CD4-positive, alpha-beta T cell treated with Interleukin-6 for 4 hours (primary cell): ENCODE data around the gene FHIT.

Experiments used
- DNase-seq: peaks from one replicate; pipeline ENCODE4 v3.0.0-alpha.2; 2020; ENCODE audit warnings: mixed read lengths

FHIT gene

DNA sequence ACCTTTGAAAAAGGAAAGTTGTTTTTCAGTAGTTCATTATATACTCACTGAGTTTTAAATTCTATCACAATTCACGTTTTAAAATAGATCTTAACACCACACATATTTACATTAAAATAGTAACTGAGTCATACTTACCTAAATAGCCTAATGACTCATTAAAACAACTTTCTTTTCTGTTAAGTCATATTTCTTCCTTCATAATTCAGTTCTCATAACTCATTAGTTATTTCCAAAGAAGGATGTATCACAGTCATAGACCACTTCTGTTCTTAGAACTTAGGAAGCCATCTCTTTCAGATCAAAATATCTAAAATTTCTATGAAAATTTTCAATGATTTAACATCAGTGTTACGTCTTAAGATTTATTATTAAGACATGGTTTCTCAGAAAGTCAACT, 885.9 kb downstream of the FHIT start:
- no peak for DNase-seq

GRCh38 chr3:60364475-60364874, 886.8 kb downstream of the FHIT start:
- DNase-seq: no peak

- no peak for DNase-seq
These were observed 887.4 kb downstream of the FHIT start for GRCh38 chr3:60363817-60364216.

- no peak for DNase-seq
These were observed 895.4 kb downstream of the FHIT start for GRCh38 chr3:60355825-60356224.

DNA sequence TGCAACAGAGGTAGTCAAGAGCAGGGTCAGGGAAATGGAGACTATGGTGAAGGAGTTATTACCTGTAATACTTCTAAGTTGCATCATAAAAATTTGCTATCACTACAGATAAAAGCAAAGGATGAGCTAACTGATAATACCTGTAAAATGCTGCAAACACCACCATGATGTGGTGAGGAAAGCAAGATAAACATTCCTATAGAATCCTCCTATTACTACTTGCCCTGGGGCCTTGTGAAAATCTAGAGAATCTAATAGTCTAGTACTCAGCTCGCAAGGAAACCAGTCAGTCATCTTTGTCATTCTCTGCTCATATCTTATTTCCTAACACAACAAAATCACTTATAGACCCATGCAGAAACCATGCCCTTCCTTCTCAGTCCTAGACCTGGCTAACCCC, 899.8 kb downstream of the FHIT start:
- no peak for DNase-seq

- DNase-seq: no peak
These were observed 906.9 kb downstream of the FHIT start for GRCh38 chr3:60344340-60344739.

DNA sequence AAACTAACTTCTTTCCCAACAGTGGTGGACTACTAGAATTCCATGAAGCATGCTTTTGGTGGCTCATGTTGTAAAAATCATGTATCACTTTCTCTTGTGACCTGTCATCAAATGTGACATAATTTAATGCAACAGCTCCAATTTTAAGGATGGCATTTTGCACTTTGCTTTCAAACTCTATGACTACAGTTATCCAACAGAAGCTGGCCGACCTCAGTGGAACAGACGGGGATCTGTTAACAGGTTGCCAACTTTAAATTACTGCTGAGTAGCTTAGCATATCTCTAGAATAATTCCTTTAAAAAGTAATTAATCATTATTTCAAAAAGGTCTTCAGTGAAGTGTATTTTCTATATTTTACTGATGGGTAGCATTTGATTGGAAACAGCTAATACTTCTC, 907.4 kb downstream of the FHIT start:
- no peak for DNase-seq

DNA sequence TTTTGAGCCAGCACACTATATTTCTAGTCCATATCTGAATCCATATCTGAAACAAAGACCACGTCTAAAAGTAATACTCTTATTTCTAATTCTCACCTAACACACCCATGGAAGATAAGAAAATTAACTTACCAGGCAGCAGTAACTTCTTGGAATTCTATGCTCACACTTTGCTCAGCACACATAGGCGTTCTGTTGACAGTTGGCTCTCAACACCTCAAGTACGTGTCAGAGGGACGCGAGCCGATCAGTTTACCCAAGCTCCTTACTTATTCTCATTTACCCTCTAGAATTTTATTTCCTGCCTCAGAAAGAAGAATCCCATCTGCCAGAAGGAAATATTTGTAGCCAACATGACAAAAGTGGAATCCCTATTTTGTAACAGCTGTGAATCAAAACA, 911.9 kb downstream of the FHIT start:
- no peak for DNase-seq

- DNase-seq: no peak
These were observed 913.8 kb downstream of the FHIT start for GRCh38 chr3:60337421-60337820.

GRCh38 chr3:60336061-60336460, 915.2 kb downstream of the FHIT start:
- DNase-seq: no peak

DNA sequence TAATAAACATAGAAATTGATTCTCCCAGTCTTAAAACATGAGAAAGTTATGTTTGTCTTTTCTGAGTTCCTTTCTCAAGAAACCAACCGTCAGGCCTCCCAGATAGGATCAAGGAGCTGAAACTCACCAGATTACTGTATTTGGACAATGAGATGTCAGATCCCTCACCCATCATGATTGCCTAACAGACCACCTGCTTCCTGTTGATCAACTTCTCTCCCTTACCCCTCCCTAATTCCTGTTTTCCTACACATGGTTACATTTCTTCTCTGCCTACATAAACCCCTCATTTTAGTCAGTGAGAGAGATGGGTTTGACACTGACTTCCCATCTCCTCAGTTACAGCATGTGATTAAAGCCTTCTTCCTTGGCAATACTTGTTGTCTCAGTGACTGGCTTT, 917.5 kb downstream of the FHIT start:
- DNase-seq: no peak

DNA sequence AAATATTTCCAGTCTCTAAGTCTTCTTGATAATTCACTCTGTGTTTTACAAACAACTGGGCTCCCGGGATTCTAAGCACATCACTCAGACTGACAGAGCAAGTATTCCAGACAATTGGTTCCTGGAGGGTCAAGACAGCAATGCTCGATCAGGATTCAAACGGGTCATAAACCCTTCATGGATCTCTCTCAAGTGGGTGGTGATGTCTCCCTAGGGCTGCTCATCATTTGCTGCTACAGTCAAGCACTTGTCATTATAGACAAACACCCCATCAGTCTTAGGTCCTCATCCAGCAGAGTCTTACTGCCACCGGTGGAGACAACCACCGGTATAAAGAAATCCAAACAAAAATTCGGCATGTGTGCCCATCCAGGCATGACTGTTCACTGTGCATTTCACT, 921.1 kb downstream of the FHIT start:
- no peak for DNase-seq

DNA sequence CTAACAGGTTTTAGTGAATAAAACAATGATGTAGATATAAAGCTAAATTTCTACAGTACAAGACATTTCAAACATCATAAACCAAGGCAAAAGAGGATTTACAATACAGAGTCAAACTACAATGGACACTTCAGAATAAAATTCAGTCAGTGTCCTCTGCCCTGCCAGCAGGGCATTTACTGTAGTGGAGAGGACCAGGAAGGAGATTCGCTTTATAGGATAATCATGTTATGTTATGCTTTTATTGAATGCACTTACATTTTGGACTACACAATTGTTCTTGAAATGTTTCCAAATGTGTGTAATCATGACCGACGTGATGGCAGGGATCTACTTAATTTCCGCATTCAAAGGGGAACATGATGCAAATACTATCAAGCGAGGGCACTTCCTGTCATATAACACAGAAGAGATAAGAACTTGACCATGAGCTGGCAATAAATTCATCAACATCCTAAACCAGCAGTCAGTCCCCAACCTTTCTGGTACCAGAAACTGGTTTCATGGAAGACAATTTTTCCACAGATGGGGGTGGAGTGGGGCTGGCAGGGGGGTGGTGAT, 925.6 kb downstream of the FHIT start:
- no peak for DNase-seq

GRCh38 chr3:60323651-60324050, 927.6 kb downstream of the FHIT start:
- no peak for DNase-seq

GRCh38 chr3:60323180-60323579, 928.1 kb downstream of the FHIT start:
- DNase-seq: no peak

GRCh38 chr3:60322298-60322856, 928.9 kb downstream of the FHIT start:
- no peak for DNase-seq

- no peak for DNase-seq
These were observed 931.9 kb downstream of the FHIT start for GRCh38 chr3:60319179-60319858.

GRCh38 chr3:60316121-60316797, 935.0 kb downstream of the FHIT start:
- no peak for DNase-seq

DNA sequence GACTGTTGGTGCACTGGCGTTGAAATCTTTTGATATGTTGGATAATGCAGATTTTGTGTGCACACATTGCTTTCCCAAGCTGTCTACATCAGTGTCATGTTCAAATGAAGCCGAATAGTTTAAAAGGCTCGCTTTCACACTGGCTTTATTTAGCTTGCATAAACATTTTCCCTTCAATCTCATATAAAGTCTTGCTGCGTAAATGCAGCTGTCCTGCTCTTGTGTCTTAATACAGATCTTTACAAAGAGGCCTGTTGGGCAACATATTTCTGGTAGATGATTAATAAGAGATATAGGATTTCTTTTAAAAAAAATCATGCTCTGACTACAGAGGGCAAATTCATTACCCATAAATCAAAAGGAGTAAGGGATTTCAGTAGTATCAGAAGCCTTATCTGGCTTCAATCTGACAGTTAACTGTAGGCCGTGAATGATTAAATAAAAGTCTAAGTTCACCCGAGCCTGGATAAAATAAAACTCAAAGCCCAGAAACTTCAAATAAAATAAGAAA, 937.2 kb downstream of the FHIT start:
- DNase-seq: no peak

DNA sequence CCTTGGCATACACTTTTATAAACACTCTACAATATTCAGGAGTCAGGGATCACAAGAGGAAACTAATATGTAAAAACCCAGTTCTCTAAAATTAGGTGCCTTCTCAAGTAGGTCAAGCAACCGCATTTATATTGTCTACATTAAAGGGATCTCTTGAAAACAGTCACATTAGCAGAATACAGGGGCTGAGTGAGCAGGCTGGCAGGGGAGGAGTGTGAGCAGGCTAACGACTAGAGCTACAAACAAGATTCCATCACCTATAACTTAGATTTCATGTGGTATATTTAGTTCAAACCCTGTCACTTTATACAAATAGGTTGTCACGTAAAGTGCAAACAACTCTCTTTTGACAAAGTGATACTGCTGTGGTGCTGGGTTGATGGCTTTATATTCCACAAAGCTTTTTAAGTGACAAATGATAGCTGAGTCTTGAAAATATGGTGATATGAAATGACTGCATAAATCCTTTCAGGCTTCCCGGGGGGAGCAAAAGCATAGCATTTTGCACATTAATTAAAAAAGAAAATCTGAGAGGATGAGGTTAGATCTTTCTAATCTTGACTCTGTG, 937.9 kb downstream of the FHIT start:
- no peak for DNase-seq

DNA sequence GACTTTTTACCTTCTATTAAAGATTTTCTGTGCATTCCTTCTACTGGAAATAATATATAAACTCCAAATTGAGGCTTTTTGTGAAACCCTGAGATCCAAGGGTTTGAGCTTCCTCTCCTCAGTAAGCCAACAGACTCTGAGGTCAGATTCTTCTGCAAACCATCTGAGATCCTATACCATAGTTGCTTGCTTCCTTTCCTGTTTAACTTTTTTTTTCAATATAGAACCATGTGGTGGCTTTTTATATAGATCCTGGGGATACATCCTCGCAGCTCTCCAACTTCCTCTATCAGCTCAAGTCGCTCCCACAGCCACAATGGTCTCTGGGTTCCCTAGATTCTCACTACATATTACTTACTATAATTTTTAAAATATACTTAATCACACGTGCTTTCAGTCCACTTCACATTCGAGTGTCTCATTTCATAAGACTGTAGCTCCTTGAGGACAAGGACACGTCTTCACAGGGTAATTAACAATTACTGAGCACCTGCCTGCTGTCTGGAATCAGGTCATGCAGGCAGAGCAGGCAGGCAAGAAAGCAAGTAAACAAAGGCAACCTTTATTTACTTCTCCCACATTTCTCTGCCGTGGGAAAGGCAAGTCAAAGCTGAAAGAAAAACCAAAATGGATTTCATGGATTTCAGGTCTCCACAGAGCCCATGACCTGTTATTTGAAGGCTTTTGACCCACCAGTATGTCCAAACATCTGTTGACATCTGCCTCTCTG, 941.5 kb downstream of the FHIT start:
- no peak for DNase-seq

- no peak for DNase-seq
These were observed 942.4 kb downstream of the FHIT start for GRCh38 chr3:60308808-60309207.
